Hypothalamus (tissue), 51 donors: ENCODE measurements around the gene USP24.
A peak's percentile ranks its signal among the peaks of the same experiment; 100 is the strongest.

Experiments used
- DNase-seq, 51 donors: peaks; one replicate each; lab custom pipeline; 2025; lab: John Stamatoyannopoulos, UW

Gene USP24

DNA sequence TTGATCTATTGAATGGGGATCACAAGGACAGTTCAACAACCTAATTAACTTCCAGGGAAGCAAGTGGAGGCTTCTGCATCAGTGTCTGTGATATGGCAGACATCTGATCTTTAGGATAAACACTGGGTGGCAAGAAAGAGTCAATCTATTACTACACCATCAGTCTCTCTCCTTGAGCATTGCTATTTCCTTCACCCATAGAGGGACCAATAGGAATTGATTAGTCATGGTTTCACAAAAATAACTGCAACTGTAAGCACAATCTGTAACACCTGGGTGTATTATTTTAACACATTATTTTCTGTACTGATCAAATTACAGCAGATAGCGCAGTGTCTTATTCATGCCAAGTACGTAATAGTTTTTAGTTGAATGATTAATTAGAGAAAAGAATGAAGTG lies 50.3 kb downstream of the USP24 start:
- no peak for DNase-seq

GRCh38 chr1:55159571-55159970 lies 55.6 kb downstream of the USP24 start:
- no peak for DNase-seq

DNA sequence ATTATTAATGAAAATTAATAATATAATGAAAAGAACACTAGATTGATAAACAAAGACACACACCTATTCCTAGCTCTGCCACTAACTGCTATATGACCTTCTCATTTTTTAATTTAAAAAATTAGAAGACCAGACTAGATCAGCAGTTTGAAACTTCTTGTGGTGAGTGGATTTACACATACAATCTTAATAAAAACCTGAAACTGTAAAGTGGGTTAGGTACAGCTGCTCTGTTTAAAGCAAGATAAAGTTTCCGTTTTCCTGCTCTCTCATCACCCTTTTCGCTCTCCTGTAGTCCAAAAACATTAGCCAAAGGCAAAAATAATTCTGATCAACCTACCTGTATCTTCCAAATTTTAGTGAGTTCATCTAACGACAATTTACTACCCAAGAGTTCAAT lies 58.6 kb downstream of the USP24 start:
- DNase-seq = no peak

DNA sequence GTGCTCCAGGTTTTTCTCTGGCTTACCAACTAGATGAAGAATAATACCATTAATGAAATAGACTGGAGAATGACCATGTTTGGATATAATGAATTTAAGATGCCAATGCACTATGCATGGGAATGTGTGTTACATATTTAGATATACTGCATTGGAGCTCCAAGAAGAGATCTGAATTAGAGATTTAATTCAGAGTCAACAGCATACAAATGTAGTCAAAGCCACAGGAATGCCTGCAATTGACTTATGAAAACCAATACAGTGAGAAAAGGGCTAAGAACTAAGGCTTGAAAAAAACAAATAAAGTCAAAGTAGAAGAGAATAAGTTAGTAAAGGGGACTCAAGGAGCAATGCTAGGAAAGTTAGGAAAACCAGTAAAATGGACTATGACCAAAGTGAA lies 59.1 kb downstream of the USP24 start:
- no peak for DNase-seq

- DNase-seq = peak in 34 of 51 donors; percentile 3 to 69 (median 28)
Measured at GRCh38 chr1:55155522-55155921, 59.6 kb downstream of the USP24 start.

GRCh38 chr1:55154616-55155015 lies 60.5 kb downstream of the USP24 start:
- DNase-seq = no peak

- no peak for DNase-seq
Measured at GRCh38 chr1:55153031-55153430, 62.1 kb downstream of the USP24 start.

GRCh38 chr1:55150880-55151588 lies 64.1 kb downstream of the USP24 start:
- DNase-seq = peak in 2 of 51 donors; percentile 10 to 25

GRCh38 chr1:55148676-55149075 lies 66.5 kb downstream of the USP24 start:
- DNase-seq = no peak

GRCh38 chr1:55147524-55147923 lies 67.6 kb downstream of the USP24 start:
- no peak for DNase-seq

GRCh38 chr1:55146781-55147180 lies 68.4 kb downstream of the USP24 start:
- DNase-seq = no peak

DNA sequence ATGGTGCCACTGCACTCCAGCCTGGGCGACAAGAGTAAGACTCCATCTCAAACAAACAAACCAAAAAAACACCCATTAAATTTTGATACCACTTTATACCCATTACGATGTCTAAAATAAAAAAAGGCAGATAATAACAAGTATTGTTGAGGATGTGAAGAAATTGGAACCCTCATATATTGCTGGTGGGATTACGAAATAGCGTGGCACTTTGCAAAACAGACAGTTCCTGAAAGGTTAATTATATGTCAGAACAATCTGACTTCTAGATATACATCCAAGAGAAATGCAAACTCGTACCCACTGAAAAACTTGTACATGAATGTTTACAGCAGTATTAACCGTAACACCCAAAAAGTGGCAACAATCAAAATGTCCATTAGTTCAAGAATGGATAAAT lies 70.3 kb downstream of the USP24 start:
- DNase-seq = no peak

- DNase-seq = no peak
Measured at GRCh38 chr1:55143684-55144083, 71.5 kb downstream of the USP24 start.

- no peak for DNase-seq
Measured at GRCh38 chr1:55141295-55141893, 73.8 kb downstream of the USP24 start.

DNA sequence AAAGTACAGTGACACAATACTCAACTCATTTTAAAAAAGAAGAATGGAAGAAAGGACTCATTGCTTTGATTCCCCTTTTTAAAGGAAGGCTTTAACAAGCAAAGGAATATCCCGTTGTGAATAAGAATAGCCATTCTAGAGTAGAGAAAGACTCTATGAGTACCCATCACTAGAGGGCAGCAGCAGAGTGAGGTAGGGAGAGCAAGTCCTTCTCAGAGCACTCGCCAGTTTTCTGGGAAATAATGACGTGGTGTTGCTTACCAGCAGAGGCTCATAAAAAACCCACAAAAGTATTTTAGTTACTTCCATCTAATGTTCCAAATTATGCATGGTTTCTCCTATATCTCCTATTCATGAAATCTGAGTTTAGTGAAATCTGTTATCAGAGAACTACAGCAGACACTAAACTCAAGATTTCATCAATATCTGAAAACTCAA lies 74.6 kb downstream of the USP24 start:
- peak in 30 of 51 donors; percentile 6 to 84 (median 51) for DNase-seq

DNA sequence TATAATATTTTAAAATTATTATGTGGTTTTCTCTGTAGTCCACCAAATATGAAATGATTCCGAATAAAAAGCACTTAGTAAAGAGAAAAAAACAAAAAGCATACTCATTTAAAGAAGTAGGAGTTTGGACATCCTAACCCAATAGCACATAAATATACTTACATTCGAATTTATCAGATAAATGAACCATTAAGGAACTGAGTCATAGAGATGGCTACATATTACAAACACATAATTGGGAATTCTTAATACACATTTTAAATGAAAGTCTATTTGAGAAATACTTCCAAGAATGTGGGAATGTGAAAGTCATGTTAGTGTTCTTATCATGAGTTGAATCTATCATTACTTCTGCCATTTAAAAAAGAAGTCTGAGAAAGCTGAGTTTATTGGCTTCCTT lies 75.0 kb downstream of the USP24 start:
- DNase-seq = no peak

- no peak for DNase-seq
Measured at GRCh38 chr1:55138823-55139222, 76.3 kb downstream of the USP24 start.

- no peak for DNase-seq
Measured at GRCh38 chr1:55134152-55134808, 80.9 kb downstream of the USP24 start.

GRCh38 chr1:55131801-55132200 lies 83.4 kb downstream of the USP24 start:
- DNase-seq = no peak

DNA sequence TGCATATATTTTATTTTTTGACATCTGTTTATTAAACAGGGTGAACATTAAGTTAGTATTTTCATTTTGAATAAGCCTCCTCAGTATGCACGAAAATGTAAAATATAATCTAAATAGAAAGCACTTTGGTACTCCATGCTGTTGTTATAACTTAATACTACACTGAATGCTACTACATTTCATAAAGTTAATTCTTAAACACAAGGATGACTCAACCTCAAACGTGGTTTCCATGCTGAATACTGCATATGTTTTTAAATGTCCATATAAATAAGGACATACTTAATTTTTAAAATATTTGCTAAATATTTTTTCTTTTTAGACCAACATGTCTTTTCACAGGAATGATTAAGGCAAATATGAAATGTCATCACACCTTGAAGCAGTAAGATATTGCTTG lies 83.9 kb downstream of the USP24 start:
- DNase-seq = no peak

GRCh38 chr1:55129194-55129728 lies 85.9 kb downstream of the USP24 start:
- DNase-seq = peak in 1 of 51 donors; percentile 11
